ENCODE measurements around the gene TMEM59.

Gene TMEM59

GRCh38 chr1:53979712-53980450 lies 73.1 kb downstream of the TMEM59 start:
- DNase-seq: no peak
